HCT116 (cell line): ENCODE measurements around the gene GPC5. TPM values are rescaled to one million over a fixed set of nuclear protein-coding genes. Genes with fewer than 3 reads are reported as not detected.

Experiments
- ATAC-seq: fragments of 200-7000 bp; cut with Tn5 transposase; 2 replicates; pipeline ENCODE4 v1.9.1; 2020; ENCODE audit warnings: mild to moderate bottlenecking, moderate library complexity
- BruUV-seq: library from RNA; stranded (reverse); fragments of 400-500 nt; replicated peaks from 2 replicates; lab custom pipeline; 2021; lab: Mats Ljungman, UMichigan
- CTCF ChIA-PET: fragments of 300-600 bp; sonication (Branson Sonifier 250); formaldehyde crosslinking; loops from one replicate; lab custom pipeline; 2021; ENCODE audit warnings: antibody characterized with exemption; lab: Charles Lee
- POLR2A ChIA-PET: fragments of 300-600, 350-600 bp; sonication (Branson Sonifier 250); formaldehyde crosslinking; loops from one replicate; lab custom pipeline; 2021; ENCODE audit warnings: antibody characterized with exemption; lab: Charles Lee
- RAD21 ChIA-PET, 2 experiments: fragments of 300-600 bp; sonication (Branson Sonifier 250); formaldehyde crosslinking; loops; one replicate each; lab custom pipeline; 2023; ENCODE audit warnings: low total read pairs in 2 of 2; ENCODE audit not compliant: uncharacterized antibody in 2 of 2, unreplicated experiment in 2 of 2, low non-redundant PET in 1 of 2; lab: Charles Lee
- DNase-seq: peaks from one replicate; pipeline ENCODE4 v3.0.0-alpha.2; 2010; ENCODE audit warnings: low read depth, low spot score
- H2AFZ ChIP-seq: fragments of 200-600 bp; shearing (Covaris generic), sonication (generic); 2 replicates; pipeline ENCODE4 v1.6.1; 2017; ENCODE audit warnings: low read depth, mixed run types, mixed read lengths, antibody characterized with exemption, low read length; ENCODE audit not compliant: poor library complexity, severe bottlenecking
- H3K27ac ChIP-seq: 2 replicates; pipeline ENCODE4 v1.5.1; 2012; ENCODE audit warnings: low read depth, low read length
- H3K27me3 ChIP-seq: fragments of 200-600 bp; sonication (generic); 2 replicates; pipeline ENCODE4 v1.6.1; 2016; ENCODE audit warnings: mixed run types, low read length, mixed read lengths; ENCODE audit not compliant: insufficient read depth
- H3K36me3 ChIP-seq, 2 experiments: fragments of 200-500 bp in 1 of 2; fragments of 200-600 bp in 1 of 2; sonication (Bioruptor generic) in 1 of 2; sonication (generic) in 1 of 2; 2 replicates each; pipeline versions ENCODE4 v1.5.1 to v1.6.1; 2014 to 2016; ENCODE audit warnings: low read length in 2 of 2, inconsistent platforms in 1 of 2, mixed read lengths in 1 of 2, mixed run types in 1 of 2; ENCODE audit not compliant: insufficient read depth in 2 of 2, control insufficient read depth in 1 of 2
- H3K4me1 ChIP-seq, 2 experiments: fragments of 200-600 bp in 1 of 2; sonication (generic) in 1 of 2; 2 replicates each; pipeline versions ENCODE4 v1.5.1 to v1.6.1; 2012 to 2017; ENCODE audit warnings: low read length in 2 of 2, inconsistent platforms in 1 of 2, mild to moderate bottlenecking in 1 of 2, mixed read lengths in 1 of 2, mixed run types in 1 of 2, moderate library complexity in 1 of 2; ENCODE audit not compliant: insufficient read depth in 2 of 2, control insufficient read depth in 1 of 2
- H3K4me2 ChIP-seq: fragments of 200-600 bp; sonication (generic); 2 replicates; pipeline ENCODE4 v1.6.1; 2017; ENCODE audit warnings: mixed run types, low read length, mixed read lengths
- H3K4me3 ChIP-seq, 2 experiments: fragments of 200-600 bp in 1 of 2; sonication (generic) in 1 of 2; replicated peaks in 1 of 2; 2 replicates each; pipeline ENCODE4 v1.5.1; 2011 to 2016; ENCODE audit warnings: low read length in 2 of 2, control low read depth in 1 of 2, low read depth in 1 of 2, mild to moderate bottlenecking in 1 of 2, mixed read lengths in 1 of 2, mixed run types in 1 of 2
- H3K79me2 ChIP-seq: fragments of 200-600 bp; sonication (generic); 2 replicates; pipeline ENCODE4 v1.6.1; 2017; ENCODE audit warnings: mild to moderate bottlenecking, mixed run types, low read length, moderate library complexity, mixed read lengths; ENCODE audit not compliant: insufficient read depth
- H3K9ac ChIP-seq: fragments of 200-600 bp; sonication (generic); 2 replicates; pipeline ENCODE4 v1.6.1; 2016; ENCODE audit warnings: low read length, mixed read lengths
- H3K9me2 ChIP-seq: fragments of 200-600 bp; sonication (generic), shearing (Covaris generic); 2 replicates; pipeline ENCODE4 v1.6.1; 2017; ENCODE audit warnings: mixed run types, mild to moderate bottlenecking, moderate library complexity; ENCODE audit not compliant: insufficient read depth
- H3K9me3 ChIP-seq, 2 experiments: fragments of 200-500 bp in 1 of 2; fragments of 200-600 bp in 1 of 2; sonication (Bioruptor generic) in 1 of 2; sonication (generic) in 1 of 2; 2 replicates each; pipeline ENCODE4 v1.6.1; 2014 to 2017; ENCODE audit warnings: low read length in 2 of 2, mixed read lengths in 2 of 2, inconsistent platforms in 1 of 2, low read depth in 1 of 2, mild to moderate bottlenecking in 1 of 2, mixed run types in 1 of 2, moderate library complexity in 1 of 2; ENCODE audit not compliant: control insufficient read depth in 1 of 2, insufficient read depth in 1 of 2
- H4K20me1 ChIP-seq: fragments of 200-600 bp; sonication (generic), shearing (Covaris generic); 2 replicates; pipeline ENCODE4 v1.6.1; 2017; ENCODE audit warnings: mixed run types, mild to moderate bottlenecking, moderate library complexity; ENCODE audit not compliant: insufficient read depth
- CBX3 ChIP-seq: IDR thresholded peaks from 2 replicates; pipeline ENCODE4 v1.6.1; 2012; ENCODE audit warnings: low read depth
- CEBPB ChIP-seq: IDR thresholded peaks from 2 replicates; pipeline ENCODE4 v1.6.1; 2012; ENCODE audit warnings: low read depth
- CTCF ChIP-seq, 3 experiments: fragments of 200-600 bp in 1 of 3; sonication (generic) in 1 of 3; IDR thresholded peaks in 2 of 3; conservative IDR thresholded peaks in 1 of 3; 2 replicates each; pipeline ENCODE4 v1.5.1; 2012 to 2017; ENCODE audit warnings: low read depth in 2 of 3, low read length in 2 of 3, antibody characterized with exemption in 1 of 3, borderline replicate concordance in 1 of 3, control low read depth in 1 of 3, mild to moderate bottlenecking in 1 of 3, mixed read lengths in 1 of 3, mixed run types in 1 of 3, moderate library complexity in 1 of 3; ENCODE audit not compliant: insufficient read depth in 1 of 3
- EGR1 ChIP-seq: IDR thresholded peaks from 2 replicates; pipeline ENCODE4 v1.6.1; 2012; ENCODE audit warnings: low read depth
- EZH2 ChIP-seq: fragments of 200-600 bp; sonication (generic); IDR thresholded peaks from 2 replicates; pipeline ENCODE4 v1.6.1; 2017; ENCODE audit warnings: antibody characterized with exemption, mixed run types
- EZH2phosphoT487 ChIP-seq: fragments of 200-600 bp; IDR thresholded peaks from 2 replicates; pipeline ENCODE4 v1.6.1; 2018; ENCODE audit warnings: antibody characterized with exemption, borderline replicate concordance
- POLR2AphosphoS5 ChIP-seq: IDR thresholded peaks from 2 replicates; pipeline ENCODE4 v1.6.1; 2011; ENCODE audit warnings: mild to moderate bottlenecking, low read depth, low read length, moderate library complexity
- RAD21 ChIP-seq: IDR thresholded peaks from 2 replicates; pipeline ENCODE4 v1.6.1; 2012; ENCODE audit warnings: low read depth, mild to moderate bottlenecking
- SIN3A ChIP-seq: IDR thresholded peaks from 2 replicates; pipeline ENCODE4 v1.6.1; 2012; ENCODE audit warnings: low read depth
- YY1 ChIP-seq: IDR thresholded peaks from 2 replicates; pipeline ENCODE4 v1.6.1; 2011; ENCODE audit warnings: low read length, low read depth, moderate library complexity, mild to moderate bottlenecking; ENCODE audit not compliant: insufficient replicate concordance; ENCODE audit errors: extremely low read depth
- ZFX ChIP-seq: fragments of 450-650 bp; IDR thresholded peaks from 2 replicates; pipeline ENCODE4 v1.6.1; 2017
- intact Hi-C: fragments of 100-400 bp; cut with micrococcal nuclease; formaldehyde crosslinking; loops from 2 replicates; pipeline ENCODE4 v1.10.0; 2022
- total RNA-seq: library from RNA; stranded (reverse); gene quantifications from one replicate; pipeline ENCODE4 v1.2.1, GENCODE V29; 2021; ENCODE audit not compliant: unreplicated experiment
- TF ChIP-seq, protein P1 (sequence below): IDR thresholded peaks from 2 replicates; pipeline ENCODE4 v1.6.1; 2012
- TF ChIP-seq, protein P2 (sequence below): IDR thresholded peaks from 2 replicates; pipeline ENCODE4 v1.6.1; 2011; ENCODE audit warnings: mild to moderate bottlenecking, low read length, moderate library complexity; ENCODE audit not compliant: insufficient replicate concordance; ENCODE audit errors: extremely low read depth
- TF ChIP-seq, protein P3 (sequence below): IDR thresholded peaks from 2 replicates; pipeline ENCODE4 v1.6.1; 2012

GPC5 gene
- total RNA-seq, 1 experiment from 2014 or later: not detected

- H2AFZ ChIP-seq: no peak overlapping the region
- no TSS peak for BruUV-seq
- DNase-seq: no peak
- H3K9me2 ChIP-seq: no peaks in the 10 kb centered on the region
- H3K79me2 ChIP-seq: peaks cover 22% of the 10 kb centered on the region
- ChIA-PET CTCF (no interaction called here), RAD21 (no interaction called here), POLR2A (interaction anchor here (0.6 kb wide), 1 partner anchor 10 kb away, joined by 3 read pairs; no protein-coding TSS in a partner anchor)
- H4K20me1 ChIP-seq: peaks cover 41% of the 10 kb centered on the region; the same call in 1 of the 2 replicates
- H3K4me1 ChIP-seq: no peaks in the 10 kb centered on the region
- no peak overlapping the region for H3K9ac ChIP-seq
- no peak overlapping the region for H3K27ac ChIP-seq
- peaks cover 39 to 41% of the 10 kb centered on the region in 2 experiments for H3K36me3 ChIP-seq
- no peaks in the 10 kb centered on the region for H3K27me3 ChIP-seq
- intact Hi-C loops: no loop called here
- no peak overlapping the region for H3K4me3 ChIP-seq
- no peak for ATAC-seq
- no peak for TF ChIP-seq CBX3
- TF ChIP-seq POLR2AphosphoS5: peak; percentile 34; the same call in 1 of the 2 replicates
- TF ChIP-seq RAD21: no peak
- no peak for TF ChIP-seq EZH2
- TF ChIP-seq, protein P1, sequence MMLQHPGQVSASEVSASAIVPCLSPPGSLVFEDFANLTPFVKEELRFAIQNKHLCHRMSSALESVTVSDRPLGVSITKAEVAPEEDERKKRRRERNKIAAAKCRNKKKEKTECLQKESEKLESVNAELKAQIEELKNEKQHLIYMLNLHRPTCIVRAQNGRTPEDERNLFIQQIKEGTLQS: no peak
- TF ChIP-seq EZH2phosphoT487: no peak
- no peaks in the 10 kb centered on the region for H3K9me3 ChIP-seq
- no peak overlapping the region for H3K4me2 ChIP-seq
Measured at GRCh38 chr13:91355826-91356710, 42.4 kb upstream of the GPC5 start.

- no TSS peak for BruUV-seq
- H4K20me1 ChIP-seq: peaks cover 32% of the 10 kb centered on the region; the same call in 1 of the 2 replicates
- no peak overlapping the region for H3K27ac ChIP-seq
- ChIA-PET CTCF (no interaction called here), POLR2A (no interaction called here), RAD21 (no interaction called here)
- no peaks in the 10 kb centered on the region for H3K9me3 ChIP-seq
- peaks cover 12% of the 10 kb centered on the region for H3K79me2 ChIP-seq
- no peaks in the 10 kb centered on the region for H3K9me2 ChIP-seq
- DNase-seq (no peak), ATAC-seq (no peak)
- H3K4me3 ChIP-seq: no peak overlapping the region
- intact Hi-C loops: no loop called here
- H2AFZ ChIP-seq: no peak overlapping the region
- H3K9ac ChIP-seq: no peak overlapping the region
- no peak overlapping the region for H3K4me2 ChIP-seq
- H3K36me3 ChIP-seq: peaks cover 29 to 31% of the 10 kb centered on the region in 2 experiments
- H3K4me1 ChIP-seq: no peaks in the 10 kb centered on the region
- no peaks in the 10 kb centered on the region for H3K27me3 ChIP-seq
- TF ChIP-seq, protein P2, sequence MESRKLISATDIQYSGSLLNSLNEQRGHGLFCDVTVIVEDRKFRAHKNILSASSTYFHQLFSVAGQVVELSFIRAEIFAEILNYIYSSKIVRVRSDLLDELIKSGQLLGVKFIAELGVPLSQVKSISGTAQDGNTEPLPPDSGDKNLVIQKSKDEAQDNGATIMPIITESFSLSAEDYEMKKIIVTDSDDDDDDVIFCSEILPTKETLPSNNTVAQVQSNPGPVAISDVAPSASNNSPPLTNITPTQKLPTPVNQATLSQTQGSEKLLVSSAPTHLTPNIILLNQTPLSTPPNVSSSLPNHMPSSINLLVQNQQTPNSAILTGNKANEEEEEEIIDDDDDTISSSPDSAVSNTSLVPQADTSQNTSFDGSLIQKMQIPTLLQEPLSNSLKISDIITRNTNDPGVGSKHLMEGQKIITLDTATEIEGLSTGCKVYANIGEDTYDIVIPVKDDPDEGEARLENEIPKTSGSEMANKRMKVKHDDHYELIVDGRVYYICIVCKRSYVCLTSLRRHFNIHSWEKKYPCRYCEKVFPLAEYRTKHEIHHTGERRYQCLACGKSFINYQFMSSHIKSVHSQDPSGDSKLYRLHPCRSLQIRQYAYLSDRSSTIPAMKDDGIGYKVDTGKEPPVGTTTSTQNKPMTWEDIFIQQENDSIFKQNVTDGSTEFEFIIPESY: no peak
- TF ChIP-seq SIN3A (no peak), CEBPB (no peak), EGR1 (no peak), ZFX (no peak), CTCF (IDR thresholded peaks at IDR 0.05 in 2 of 3, conservative IDR thresholded peaks at IDR 0.05 in 1 of 3; ENCODE audit: borderline replicate concordance in 1 of 3, insufficient read depth in 1 of 3, low read depth in 2 of 3, low read length in 2 of 3) (no peak), YY1 (no peak)
- TF ChIP-seq, protein P3, sequence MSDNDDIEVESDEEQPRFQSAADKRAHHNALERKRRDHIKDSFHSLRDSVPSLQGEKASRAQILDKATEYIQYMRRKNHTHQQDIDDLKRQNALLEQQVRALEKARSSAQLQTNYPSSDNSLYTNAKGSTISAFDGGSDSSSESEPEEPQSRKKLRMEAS: no peak
Measured at GRCh38 chr13:91356919-91357612, 41.4 kb upstream of the GPC5 start.
